HG03460 (cell line): ENCODE data around the gene IL36RN.
A peak's percentile ranks its signal among the peaks of the same experiment; 100 is the strongest.
"Not testable (repeated sequence)": the region's sequence is repeated elsewhere in the genome, so short reads cannot be mapped to it uniquely, and the experiment has no call there.

ENCODE experiments used
- ATAC-seq: cut with Tn5 transposase; IDR thresholded peaks from one replicate; pipeline ENCODE4 v1.9.1; 2021; ENCODE audit not compliant: unreplicated experiment

Gene IL36RN

GRCh38 chr2:113072584-113072983 is 13.6 kb downstream of the IL36RN start:
- no peak for ATAC-seq

- ATAC-seq: no peak
Measured at GRCh38 chr2:113073325-113073834, 14.4 kb downstream of the IL36RN start.

GRCh38 chr2:113075030-113075429 is 16.0 kb downstream of the IL36RN start:
- no peak for ATAC-seq

- no peak for ATAC-seq
Measured at GRCh38 chr2:113075600-113075999, 16.6 kb downstream of the IL36RN start.

GRCh38 chr2:113076954-113077669 is 18.1 kb downstream of the IL36RN start:
- no peak for ATAC-seq

GRCh38 chr2:113077921-113078320 is 18.9 kb downstream of the IL36RN start:
- ATAC-seq: no peak

- no peak for ATAC-seq
Measured at GRCh38 chr2:113078350-113078839, 19.4 kb downstream of the IL36RN start.

- ATAC-seq: no peak
Measured at GRCh38 chr2:113079131-113079530, 20.1 kb downstream of the IL36RN start.

GRCh38 chr2:113080134-113080533 is 21.1 kb downstream of the IL36RN start:
- peak; percentile 54 for ATAC-seq

- ATAC-seq: no peak
Measured at GRCh38 chr2:113081488-113082210, 22.7 kb downstream of the IL36RN start.

GRCh38 chr2:113083296-113083695 is 24.3 kb downstream of the IL36RN start:
- no peak for ATAC-seq

- no peak for ATAC-seq
Measured at GRCh38 chr2:113084249-113085000, 25.4 kb downstream of the IL36RN start.

- ATAC-seq: no peak
Measured at GRCh38 chr2:113085542-113085941, 26.5 kb downstream of the IL36RN start.

- no peak for ATAC-seq
Measured at GRCh38 chr2:113088213-113088992, 29.4 kb downstream of the IL36RN start.

- no peak for ATAC-seq
Measured at GRCh38 chr2:113089916-113090315, 30.9 kb downstream of the IL36RN start.

GRCh38 chr2:113091231-113091896 is 32.4 kb downstream of the IL36RN start:
- no peak for ATAC-seq

- no peak for ATAC-seq
Measured at GRCh38 chr2:113092864-113093612, 34.0 kb downstream of the IL36RN start.

GRCh38 chr2:113093613-113093977 is 34.6 kb downstream of the IL36RN start:
- no peak for ATAC-seq

- ATAC-seq: not testable (repeated sequence)
Measured at GRCh38 chr2:113096306-113096705, 37.3 kb downstream of the IL36RN start.
